HFF-Myc (cell line): ENCODE results near the gene CLIP4.

ENCODE experiments used
- DNase-seq: peaks from one replicate; pipeline ENCODE4 v3.0.0-alpha.2; 2011; ENCODE audit warnings: low read depth; ENCODE audit errors: extremely low read depth
- H3K4me3 ChIP-seq: replicated peaks from 2 replicates; pipeline ENCODE4 v1.5.1; 2011; ENCODE audit warnings: low read depth, mild to moderate bottlenecking, control low read depth, low read length
- TF ChIP-seq, protein P1 (sequence below): IDR thresholded peaks from 2 replicates; pipeline ENCODE4 v1.5.1; 2012; ENCODE audit warnings: mild to moderate bottlenecking, low read depth, low read length, control low read depth; ENCODE audit errors: missing control alignments

The CLIP4 gene

DNA sequence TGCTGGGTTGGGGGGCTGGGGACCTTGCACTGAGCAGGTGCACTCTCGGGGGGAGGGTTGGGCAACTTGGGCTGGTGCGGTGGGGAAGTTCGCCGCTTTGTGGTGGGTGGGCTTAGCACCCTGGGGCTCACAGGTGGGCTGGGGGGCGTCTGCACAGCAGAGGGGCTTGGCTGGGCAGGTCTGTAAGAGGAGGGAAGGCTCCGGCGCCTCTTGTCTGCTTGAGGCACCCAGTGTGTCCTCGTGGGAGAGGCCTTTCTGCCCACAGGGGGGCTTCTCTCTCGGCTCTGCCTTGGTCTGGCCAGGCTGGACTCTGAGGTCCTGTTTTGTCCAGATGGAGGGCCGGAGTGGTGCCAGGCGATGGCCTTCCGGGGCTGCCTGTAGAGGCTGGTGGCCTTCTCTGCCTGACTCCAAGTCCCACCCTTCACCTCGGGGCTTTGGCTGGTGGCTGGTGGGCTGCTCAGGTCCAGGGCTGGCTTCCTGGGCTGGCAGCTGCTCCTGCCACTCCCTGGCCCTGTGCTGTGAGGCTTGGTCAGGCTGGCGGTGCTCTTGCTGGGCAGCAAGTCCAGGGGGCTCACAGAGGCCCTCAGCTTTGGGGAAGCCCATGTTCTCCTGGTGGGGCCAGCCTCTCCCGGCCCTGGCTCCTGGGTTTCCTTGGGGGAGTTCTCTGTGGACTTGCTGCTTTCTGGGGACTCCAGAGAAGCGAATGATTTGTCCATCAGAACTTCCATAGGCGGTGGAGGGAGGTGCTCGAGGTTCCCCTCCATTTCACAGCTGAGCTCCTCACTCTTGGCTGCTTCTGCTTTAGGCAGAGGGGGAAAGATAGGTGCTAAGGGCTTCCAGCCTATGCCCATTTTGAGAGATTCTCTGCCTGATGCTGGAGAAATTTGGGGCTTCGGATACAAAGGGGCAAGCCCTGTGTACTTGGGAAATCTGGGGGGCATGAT, 43.9 kb upstream of the CLIP4 start:
- TF ChIP-seq, protein P1, sequence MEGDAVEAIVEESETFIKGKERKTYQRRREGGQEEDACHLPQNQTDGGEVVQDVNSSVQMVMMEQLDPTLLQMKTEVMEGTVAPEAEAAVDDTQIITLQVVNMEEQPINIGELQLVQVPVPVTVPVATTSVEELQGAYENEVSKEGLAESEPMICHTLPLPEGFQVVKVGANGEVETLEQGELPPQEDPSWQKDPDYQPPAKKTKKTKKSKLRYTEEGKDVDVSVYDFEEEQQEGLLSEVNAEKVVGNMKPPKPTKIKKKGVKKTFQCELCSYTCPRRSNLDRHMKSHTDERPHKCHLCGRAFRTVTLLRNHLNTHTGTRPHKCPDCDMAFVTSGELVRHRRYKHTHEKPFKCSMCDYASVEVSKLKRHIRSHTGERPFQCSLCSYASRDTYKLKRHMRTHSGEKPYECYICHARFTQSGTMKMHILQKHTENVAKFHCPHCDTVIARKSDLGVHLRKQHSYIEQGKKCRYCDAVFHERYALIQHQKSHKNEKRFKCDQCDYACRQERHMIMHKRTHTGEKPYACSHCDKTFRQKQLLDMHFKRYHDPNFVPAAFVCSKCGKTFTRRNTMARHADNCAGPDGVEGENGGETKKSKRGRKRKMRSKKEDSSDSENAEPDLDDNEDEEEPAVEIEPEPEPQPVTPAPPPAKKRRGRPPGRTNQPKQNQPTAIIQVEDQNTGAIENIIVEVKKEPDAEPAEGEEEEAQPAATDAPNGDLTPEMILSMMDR: no peak
- no peak overlapping the region for H3K4me3 ChIP-seq

DNA sequence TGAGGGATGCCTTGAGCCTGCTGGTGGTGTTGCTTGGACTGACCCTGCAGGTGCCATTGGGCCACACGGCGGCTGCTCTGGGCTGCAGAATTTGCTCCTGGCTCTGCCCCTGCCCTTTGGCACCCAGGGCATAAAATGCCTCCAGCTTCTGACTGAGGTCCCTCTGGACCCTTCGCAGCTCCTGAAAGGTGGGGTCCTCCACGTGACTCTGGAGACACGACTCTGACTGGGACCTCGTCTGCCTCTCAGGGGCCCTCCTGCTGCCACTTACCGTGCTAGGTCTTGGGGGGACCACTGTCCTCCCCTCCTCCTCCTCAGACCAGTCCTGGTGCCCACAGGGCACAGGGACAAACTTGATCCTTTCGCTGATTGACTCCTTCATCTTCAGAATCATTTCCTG, 43.0 kb upstream of the CLIP4 start:
- TF ChIP-seq, protein P1: no peak
- no peak for DNase-seq
- H3K4me3 ChIP-seq: no peak overlapping the region

More for the DNA sequence above, 43.9 kb upstream of the CLIP4 start:
- no peak for DNase-seq

DNA sequence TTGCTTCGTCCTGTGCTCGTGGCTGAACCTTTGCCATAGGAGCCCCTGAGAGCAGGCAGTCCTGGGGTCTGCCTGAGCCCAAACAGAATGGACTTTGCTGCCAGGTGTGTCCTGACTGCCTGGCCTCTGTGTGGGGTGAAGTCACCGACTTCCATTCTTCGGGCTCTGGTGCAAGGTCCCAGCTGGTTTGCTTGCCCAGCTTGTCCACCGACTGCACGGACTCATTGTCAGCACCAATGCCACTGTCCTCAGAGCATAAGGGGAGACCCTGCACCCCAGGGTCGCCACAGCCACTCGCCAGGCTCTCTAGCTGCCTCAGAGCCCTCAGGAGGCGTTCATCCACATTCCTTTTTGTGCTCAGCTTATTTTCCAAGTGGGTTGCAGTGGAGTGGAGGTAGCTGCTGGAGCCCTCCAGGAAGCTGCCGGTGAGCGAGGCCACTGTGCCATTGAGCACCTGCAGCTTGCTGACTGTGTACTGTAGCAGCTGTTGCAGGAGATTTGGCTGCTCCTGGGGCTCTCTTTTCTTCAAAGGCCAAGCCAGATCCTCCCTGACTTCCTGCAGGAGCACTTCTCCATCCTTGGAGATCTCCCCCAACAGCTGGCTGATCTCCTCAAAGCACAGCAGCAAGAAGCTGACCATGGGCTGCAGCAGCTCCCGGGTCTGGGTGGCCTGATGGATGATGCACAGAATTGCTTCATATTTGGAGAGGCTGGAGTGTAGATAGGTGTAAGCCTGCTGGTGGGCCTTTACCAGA, 42.1 kb upstream of the CLIP4 start:
- no peak for DNase-seq
- TF ChIP-seq, protein P1: no peak
- no peak overlapping the region for H3K4me3 ChIP-seq

DNA sequence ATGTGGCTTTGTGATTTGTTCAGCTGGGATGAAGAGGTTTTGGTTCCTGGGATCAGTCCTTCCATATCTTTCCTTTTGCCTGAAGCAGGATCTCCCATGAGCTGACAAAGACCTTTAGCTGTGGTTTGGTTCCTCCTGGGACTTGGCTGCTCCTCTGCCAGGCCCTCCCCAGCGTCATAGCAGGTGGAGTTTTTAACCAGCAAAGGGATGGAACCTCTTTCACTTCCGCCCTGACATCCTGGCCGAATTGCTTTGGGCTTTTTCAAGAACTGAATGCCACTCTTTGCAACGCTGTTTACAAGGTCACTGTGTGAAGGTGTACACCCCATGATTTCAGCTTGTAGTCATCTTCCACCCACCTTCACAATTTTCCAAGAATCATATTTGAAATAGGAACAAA, 41.3 kb upstream of the CLIP4 start:
- no peak overlapping the region for H3K4me3 ChIP-seq
- no peak for DNase-seq
- TF ChIP-seq, protein P1: no peak

DNA sequence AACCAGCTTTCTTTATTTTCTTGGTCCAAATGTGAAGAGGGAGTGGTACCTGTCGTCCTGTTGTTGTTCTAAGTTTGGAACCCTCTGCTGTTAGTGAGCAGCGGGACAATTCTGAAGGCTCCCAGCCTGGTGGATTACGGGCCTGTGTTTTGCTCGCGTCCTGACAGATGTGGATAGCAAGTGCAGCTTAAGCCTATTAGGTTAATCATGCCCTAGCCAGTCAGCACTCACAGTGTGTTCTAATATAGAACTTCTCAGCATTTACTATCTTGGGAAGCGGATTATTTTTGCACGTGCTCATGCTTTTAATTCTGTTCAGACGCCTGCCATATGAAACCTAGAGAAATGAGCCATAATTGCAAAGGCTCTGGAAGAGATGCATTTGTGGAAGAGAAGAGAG, 40.8 kb upstream of the CLIP4 start, which contains the start of gene PCARE:
Gene PCARE (minus strand): TSS at position 113 of the 400 bp plus-strand sequence. CDS start 262 bp downstream, outside the sequence.
- no peak for DNase-seq
- TF ChIP-seq, protein P1: no peak
- no peak within 1 kb of the TSS for H3K4me3 ChIP-seq

DNA sequence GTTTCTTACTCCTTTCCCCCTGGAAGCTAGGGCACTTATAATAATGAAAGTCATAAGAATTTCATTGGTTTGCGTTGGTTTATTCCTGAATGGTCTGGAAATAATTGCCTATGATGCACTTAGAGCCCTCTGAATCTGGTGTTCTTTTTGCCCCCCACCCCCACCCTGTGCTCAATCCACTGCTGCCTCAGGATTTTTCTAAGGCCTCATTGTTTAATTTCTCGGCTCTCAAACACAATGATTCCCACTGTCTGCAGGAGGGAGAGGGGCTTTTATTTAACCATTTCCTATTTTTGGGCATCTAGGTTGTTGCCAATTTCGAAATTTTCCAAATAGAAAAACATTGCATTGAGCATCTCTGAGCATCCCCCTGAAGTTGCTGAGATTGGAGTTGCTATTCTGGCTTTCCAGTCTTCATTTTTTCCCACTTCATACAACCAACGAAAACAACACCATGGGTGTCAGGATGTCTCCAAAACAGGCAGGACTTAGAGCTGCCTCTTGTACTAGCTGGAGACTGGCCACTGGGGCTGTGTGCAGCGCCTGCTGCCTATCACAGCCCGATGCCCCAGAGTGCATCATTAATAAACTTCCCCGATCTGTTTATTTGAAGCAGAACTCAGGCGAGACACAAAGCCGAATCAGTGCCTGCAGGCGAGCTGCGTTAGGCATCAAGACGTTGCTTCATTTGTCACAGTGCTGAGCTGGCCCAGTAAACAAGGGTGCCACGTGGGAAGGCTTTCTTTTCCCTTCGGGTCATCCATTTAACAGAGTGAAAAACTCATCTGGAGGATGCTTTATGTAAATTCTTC, 39.1 kb upstream of the CLIP4 start:
- TF ChIP-seq, protein P1: no peak
- DNase-seq: no peak
- H3K4me3 ChIP-seq: no peak overlapping the region
